CD4-positive, alpha-beta T cell (primary cell): ENCODE measurements around the gene LRRC36. TPM values are rescaled to one million over a fixed set of nuclear protein-coding genes. Genes with fewer than 3 reads are reported as not detected.

Experiments used
- ATAC-seq: fragments of 200-7000 bp; cut with Tn5 transposase; one replicate; pipeline ENCODE4 v1.10.0; 2022; ENCODE audit warnings: mild to moderate bottlenecking; ENCODE audit not compliant: poor library complexity
- CTCF ChIA-PET: fragments of 350-600 bp; sonication (Branson Sonifier 250); formaldehyde crosslinking; loops from one replicate; lab custom pipeline; 2021; ENCODE audit warnings: antibody characterized with exemption, inconsistent platforms; lab: Charles Lee
- POLR2A ChIA-PET: fragments of 350-600 bp; sonication (Branson Sonifier 250); formaldehyde crosslinking; loops from one replicate; lab custom pipeline; 2021; ENCODE audit warnings: antibody characterized with exemption, inconsistent platforms; lab: Charles Lee
- DNase-seq, 14 experiments: peaks; one replicate each; pipeline ENCODE4 v3.0.0-alpha.2; 2013 to 2020; ENCODE audit warnings: mixed read lengths in 2 of 14
- H3K27ac ChIP-seq, 2 donors: one replicate each; pipeline versions ENCODE4 v1.5.1 to v1.7.0; 2013; ENCODE audit warnings: low read length in 2 of 2, low read depth in 1 of 2, mild to moderate bottlenecking in 1 of 2
- H3K27me3 ChIP-seq, 2 experiments: 1 replicate in 1 of 2; 2 replicates in 1 of 2; pipeline versions ENCODE4 v1.6.1 to v1.7.0; 2013; ENCODE audit warnings: low read length in 2 of 2, control low read depth in 1 of 2, mild to moderate bottlenecking in 1 of 2, moderate library complexity in 1 of 2; ENCODE audit not compliant: insufficient read depth in 2 of 2, control insufficient read depth in 1 of 2
- H3K36me3 ChIP-seq: one replicate; pipeline ENCODE4 v1.6.1; 2013; ENCODE audit warnings: low read length, control low read depth; ENCODE audit not compliant: insufficient read depth
- H3K4me1 ChIP-seq: one replicate; pipeline ENCODE4 v1.6.1; 2013; ENCODE audit warnings: low read length, control low read depth; ENCODE audit not compliant: insufficient read depth
- H3K4me3 ChIP-seq: one replicate; pipeline ENCODE4 v1.5.1; 2013; ENCODE audit warnings: mild to moderate bottlenecking, low read length, moderate library complexity
- H3K9me3 ChIP-seq, 2 experiments: 1 replicate in 1 of 2; 2 replicates in 1 of 2; pipeline versions ENCODE4 v1.6.1 to v1.7.0; 2013; ENCODE audit warnings: low read length in 2 of 2, mild to moderate bottlenecking in 2 of 2, control low read depth in 1 of 2, moderate library complexity in 1 of 2; ENCODE audit not compliant: control insufficient read depth in 1 of 2, insufficient read depth in 1 of 2
- H3K27ac Mint-ChIP-seq: one replicate; pipeline ENCODE4 v1.8.0; 2020; ENCODE audit warnings: mixed read lengths
- H3K27me3 Mint-ChIP-seq: one replicate; pipeline ENCODE4 v1.8.0; 2021; ENCODE audit warnings: mixed read lengths
- H3K36me3 Mint-ChIP-seq: one replicate; pipeline ENCODE4 v1.8.0; 2021; ENCODE audit warnings: low read depth, mixed read lengths
- H3K4me1 Mint-ChIP-seq: one replicate; pipeline ENCODE4 v1.8.0; 2021; ENCODE audit warnings: low read depth, mixed read lengths
- H3K4me3 Mint-ChIP-seq: one replicate; pipeline ENCODE4 v1.8.0; 2020; ENCODE audit warnings: mild to moderate bottlenecking, mixed read lengths
- H3K9me3 Mint-ChIP-seq: one replicate; pipeline ENCODE4 v1.8.0; 2020; ENCODE audit warnings: mixed read lengths
- intact Hi-C, 2 experiments: fragments of 100-400 bp; cut with DNase I in 1 of 2; cut with micrococcal nuclease in 1 of 2; formaldehyde crosslinking; loops; one replicate each; pipeline versions ENCODE4 v1.15.1 to v1.9.0; 2023 to 2025; cut with DNase I, micrococcal nuclease
- total RNA-seq, 174 experiments: library from RNA in 2 of 174; stranded (reverse) in 2 of 174; gene quantifications; one replicate each; pipeline ENCODE4 v1.2.3 and lab custom pipeline; 2021 to 2026
- TF ChIP-seq, protein P1 (sequence below): fragments of 200-600 bp; IDR thresholded peaks from one replicate; pipeline ENCODE4 v1.8.0; 2022; ENCODE audit warnings: antibody characterized with exemption, mild to moderate bottlenecking

Gene LRRC36
- total RNA-seq, 2 experiments from 2014 or later, result not detected

DNA sequence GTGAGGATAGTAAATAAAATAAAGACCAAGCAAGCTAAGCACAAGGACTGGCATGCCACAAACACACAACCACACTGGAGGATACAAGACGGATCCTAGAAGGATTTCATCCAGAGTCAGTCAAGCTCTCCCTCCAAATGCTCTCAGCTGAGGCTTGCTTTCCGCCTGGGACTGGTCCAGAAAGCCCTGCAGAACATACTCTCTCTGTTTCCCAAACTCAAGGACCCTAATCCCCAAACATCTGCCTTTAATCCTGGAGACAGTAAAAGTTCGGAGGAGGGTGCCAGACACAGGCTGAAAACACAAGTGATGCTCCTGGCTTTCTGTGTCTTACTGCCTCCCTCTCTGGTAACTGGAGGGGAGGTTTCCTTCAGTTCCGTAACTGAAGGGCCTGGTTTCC, 99.0 kb downstream of the LRRC36 start:
- Histone ChIP-seq H3K27me3 (peaks cover 35 to 43% of the 10 kb centered on the region in 2 experiments), H3K4me3 (no peak overlapping the region), H3K9me3 (peaks cover 0 to 6% of the 10 kb centered on the region in 2 experiments), H3K27ac (no peak overlapping the region), H3K4me1 (peaks cover 12% of the 10 kb centered on the region), H3K36me3 (no peaks in the 10 kb centered on the region)
- DNase-seq (no peak), ATAC-seq (no peak)
- TF ChIP-seq, protein P1, sequence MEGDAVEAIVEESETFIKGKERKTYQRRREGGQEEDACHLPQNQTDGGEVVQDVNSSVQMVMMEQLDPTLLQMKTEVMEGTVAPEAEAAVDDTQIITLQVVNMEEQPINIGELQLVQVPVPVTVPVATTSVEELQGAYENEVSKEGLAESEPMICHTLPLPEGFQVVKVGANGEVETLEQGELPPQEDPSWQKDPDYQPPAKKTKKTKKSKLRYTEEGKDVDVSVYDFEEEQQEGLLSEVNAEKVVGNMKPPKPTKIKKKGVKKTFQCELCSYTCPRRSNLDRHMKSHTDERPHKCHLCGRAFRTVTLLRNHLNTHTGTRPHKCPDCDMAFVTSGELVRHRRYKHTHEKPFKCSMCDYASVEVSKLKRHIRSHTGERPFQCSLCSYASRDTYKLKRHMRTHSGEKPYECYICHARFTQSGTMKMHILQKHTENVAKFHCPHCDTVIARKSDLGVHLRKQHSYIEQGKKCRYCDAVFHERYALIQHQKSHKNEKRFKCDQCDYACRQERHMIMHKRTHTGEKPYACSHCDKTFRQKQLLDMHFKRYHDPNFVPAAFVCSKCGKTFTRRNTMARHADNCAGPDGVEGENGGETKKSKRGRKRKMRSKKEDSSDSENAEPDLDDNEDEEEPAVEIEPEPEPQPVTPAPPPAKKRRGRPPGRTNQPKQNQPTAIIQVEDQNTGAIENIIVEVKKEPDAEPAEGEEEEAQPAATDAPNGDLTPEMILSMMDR, result no peak
- peaks cover 4% of the 10 kb centered on the region for H3K4me1 Mint-ChIP-seq
- H3K9me3 Mint-ChIP-seq, result no peaks in the 10 kb centered on the region
- no peak overlapping the region for H3K27ac Mint-ChIP-seq
- peaks cover 51% of the 10 kb centered on the region for H3K27me3 Mint-ChIP-seq
- ChIA-PET CTCF (no interaction called here), POLR2A (no interaction called here)
- no peaks in the 10 kb centered on the region for H3K36me3 Mint-ChIP-seq
- intact Hi-C loops, result loop anchor here in 1 of 2 experiments (5.0 kb wide), 1 partner anchor 163 kb away; no protein-coding TSS in a partner anchor
- H3K4me3 Mint-ChIP-seq, result no peak overlapping the region

DNA sequence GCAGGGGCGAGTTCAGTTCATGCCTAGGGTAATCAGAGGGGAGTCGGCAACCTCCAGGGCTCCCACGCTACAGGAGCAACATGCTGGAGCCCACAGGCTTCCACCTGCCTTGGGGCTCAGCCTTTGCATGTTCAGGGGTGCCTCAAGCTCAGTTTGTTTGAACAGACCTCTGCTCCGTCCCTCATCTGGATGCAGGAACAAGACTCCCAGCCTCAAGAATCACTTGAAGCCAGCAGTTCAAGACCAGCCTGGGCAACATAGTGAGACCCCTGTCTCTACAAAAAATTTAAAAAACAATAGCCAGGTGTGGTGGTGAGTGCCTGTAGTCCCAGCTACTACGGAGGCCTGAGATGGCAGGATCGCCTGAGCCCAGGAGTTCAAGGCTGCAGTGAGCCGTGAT, 99.4 kb downstream of the LRRC36 start:
- H3K27me3 Mint-ChIP-seq, result peaks cover 51% of the 10 kb centered on the region

DNA sequence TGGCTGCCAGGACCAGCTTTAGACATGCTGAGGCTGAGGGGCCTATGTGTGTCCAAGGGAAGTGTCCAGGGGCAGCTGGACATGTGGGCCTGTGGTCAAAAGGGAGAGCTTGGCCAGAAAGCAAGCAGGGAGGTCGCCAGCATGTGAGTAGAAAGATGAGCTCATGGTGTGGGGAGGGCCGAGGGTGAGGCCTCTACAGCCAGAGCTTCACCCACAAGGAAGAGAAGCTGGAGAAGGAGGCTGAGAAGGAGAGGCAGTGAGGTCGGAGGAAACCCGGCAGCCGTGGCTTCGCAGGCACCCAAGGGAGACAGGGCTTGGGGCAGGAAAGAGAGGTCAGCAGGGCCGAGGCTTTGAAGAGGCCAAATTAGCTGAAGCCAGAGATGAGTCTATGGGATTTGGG, 100.3 kb downstream of the LRRC36 start:
- Histone ChIP-seq H3K9me3 (peaks cover 0 to 6% of the 10 kb centered on the region in 2 experiments), H3K4me3 (no peak overlapping the region), H3K4me1 (peaks cover 19% of the 10 kb centered on the region), H3K27me3 (peaks cover 35 to 49% of the 10 kb centered on the region in 2 experiments), H3K27ac (no peak overlapping the region), H3K36me3 (no peaks in the 10 kb centered on the region)
- Mint-ChIP-seq H3K4me1 (peaks cover 4% of the 10 kb centered on the region), H3K36me3 (no peaks in the 10 kb centered on the region), H3K27ac (no peak overlapping the region), H3K27me3 (peaks cover 56% of the 10 kb centered on the region), H3K9me3 (no peaks in the 10 kb centered on the region), H3K4me3 (no peak overlapping the region)
- intact Hi-C loops, result loop anchor here in 1 of 2 experiments (5.0 kb wide), 1 partner anchor 165 kb away; no protein-coding TSS in a partner anchor
- POLR2A ChIA-PET, result no interaction called here
- TF ChIP-seq, protein P1, result no peak
- ATAC-seq (no peak), DNase-seq (no peak)
- CTCF ChIA-PET, result interaction anchor here (1.1 to 3.2 kb wide), 2 partner anchors 27 to 39 kb away, joined by 3 to 13 read pairs; no protein-coding TSS in a partner anchor

More for the DNA sequence above, 99.4 kb downstream of the LRRC36 start:
- no peak overlapping the region for H3K27ac ChIP-seq
- H3K9me3 ChIP-seq, result peaks cover 0 to 6% of the 10 kb centered on the region in 2 experiments
- intact Hi-C loops, result loop anchor here in 1 of 2 experiments (5.0 kb wide), 1 partner anchor 164 kb away; no protein-coding TSS in a partner anchor
- H3K4me3 ChIP-seq, result no peak overlapping the region
- H3K4me1 Mint-ChIP-seq, result peaks cover 4% of the 10 kb centered on the region
- no peak overlapping the region for H3K27ac Mint-ChIP-seq
- TF ChIP-seq, protein P1, result no peak
- H3K4me1 ChIP-seq, result peaks cover 12% of the 10 kb centered on the region
- CTCF ChIA-PET, result interaction anchor here (1.1 kb wide), 1 partner anchor 26 kb away, joined by 3 read pairs; no protein-coding TSS in a partner anchor
- H3K27me3 ChIP-seq, result peaks cover 35 to 43% of the 10 kb centered on the region in 2 experiments
- no peaks in the 10 kb centered on the region for H3K36me3 Mint-ChIP-seq
- no peak for DNase-seq
- no peak overlapping the region for H3K4me3 Mint-ChIP-seq
- no peaks in the 10 kb centered on the region for H3K9me3 Mint-ChIP-seq
- no peak for ATAC-seq
- no peaks in the 10 kb centered on the region for H3K36me3 ChIP-seq
- POLR2A ChIA-PET, result no interaction called here
